SHP77 (cell line): ENCODE measurements around the gene SLC25A53.

ENCODE experiments used
- DNase-seq, 2 experiments: peaks; one replicate each; lab custom pipeline; 2025; lab: John Stamatoyannopoulos, UW

The SLC25A53 gene, protein sequence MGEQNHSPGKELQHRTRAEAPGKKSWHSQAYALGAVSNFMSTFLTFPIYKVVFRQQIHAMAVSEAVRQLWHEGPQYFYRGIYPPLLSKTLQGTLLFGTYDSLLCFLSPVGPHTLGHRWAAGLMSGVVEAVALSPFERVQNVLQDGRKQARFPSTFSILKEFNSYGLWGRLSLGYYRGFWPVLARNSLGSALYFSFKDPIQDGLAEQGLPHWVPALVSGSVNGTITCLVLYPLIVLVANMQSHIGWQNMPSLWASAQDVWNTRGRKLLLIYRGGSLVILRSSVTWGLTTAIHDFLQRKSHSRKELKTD

DNA sequence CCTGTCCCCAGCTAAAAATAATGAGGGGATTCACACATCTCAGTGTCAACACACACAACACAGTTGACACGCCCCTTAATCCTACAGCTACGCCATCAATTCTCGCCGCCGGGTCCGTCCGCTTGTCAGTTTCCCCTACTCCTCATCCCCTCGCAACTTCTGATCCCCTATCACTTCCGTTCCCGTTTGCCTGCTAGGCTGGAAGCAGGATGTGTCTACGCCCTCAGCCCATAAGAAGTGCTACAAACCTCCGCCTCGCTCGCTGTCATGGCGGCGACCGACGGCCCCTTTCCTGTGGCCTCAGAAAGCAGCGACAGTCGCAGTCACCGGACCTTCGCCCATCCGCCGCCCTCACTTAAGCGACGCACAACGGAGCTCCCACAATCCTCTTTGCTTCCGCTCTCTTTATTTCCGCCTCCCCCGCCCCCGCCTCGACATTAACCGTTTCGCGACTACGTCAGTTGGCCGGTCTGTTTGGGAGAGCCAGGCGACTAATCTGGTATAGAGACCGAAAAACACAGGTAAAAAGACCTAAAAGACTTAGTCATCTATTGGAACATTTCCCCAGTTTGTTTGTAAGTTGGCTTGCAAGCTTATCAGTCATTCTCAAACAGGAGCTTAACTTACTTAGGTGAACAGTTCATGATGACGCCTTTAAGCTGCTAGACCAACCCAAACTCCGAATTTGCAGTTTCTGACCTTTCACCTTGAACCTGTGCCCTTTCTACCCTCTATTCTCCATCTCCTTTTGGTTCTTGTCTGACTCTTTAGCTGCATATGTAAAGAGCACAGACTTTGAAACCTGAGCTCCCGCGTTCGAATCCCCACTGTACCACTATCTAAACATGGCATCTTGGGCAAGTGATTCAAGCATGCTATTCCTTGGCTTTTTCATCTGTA, at the start of gene SLC25A53:
TSS of gene SLC25A53 (minus strand) at position 380 of the 900 bp plus-strand sequence. CDS start 51,752 bp downstream, outside the sequence.
- DNase-seq: peak; percentile 84 to 89

DNA sequence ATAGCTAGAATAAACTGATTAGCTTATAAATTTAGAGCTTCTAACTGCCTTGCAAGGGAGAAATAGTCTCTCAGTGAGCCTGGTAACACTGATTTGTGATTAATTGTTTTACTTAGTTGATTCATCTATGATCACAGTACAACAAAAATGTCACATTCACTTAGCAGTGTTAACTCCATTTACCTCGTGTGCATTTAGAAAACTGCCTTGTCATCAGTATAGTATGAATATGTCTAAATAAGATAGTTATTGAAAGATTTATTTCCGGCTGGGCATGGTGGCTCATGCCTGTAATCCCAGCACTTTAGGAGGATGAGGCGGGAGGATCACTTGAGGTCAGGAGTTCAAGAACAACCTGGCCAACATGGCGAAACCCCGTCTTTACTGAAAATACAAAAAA, 48.7 kb upstream of the SLC25A53 start:
- no peak for DNase-seq

- no peak for DNase-seq
Measured at GRCh38 chrX:104195489-104196084, 38.8 kb upstream of the SLC25A53 start.

DNA sequence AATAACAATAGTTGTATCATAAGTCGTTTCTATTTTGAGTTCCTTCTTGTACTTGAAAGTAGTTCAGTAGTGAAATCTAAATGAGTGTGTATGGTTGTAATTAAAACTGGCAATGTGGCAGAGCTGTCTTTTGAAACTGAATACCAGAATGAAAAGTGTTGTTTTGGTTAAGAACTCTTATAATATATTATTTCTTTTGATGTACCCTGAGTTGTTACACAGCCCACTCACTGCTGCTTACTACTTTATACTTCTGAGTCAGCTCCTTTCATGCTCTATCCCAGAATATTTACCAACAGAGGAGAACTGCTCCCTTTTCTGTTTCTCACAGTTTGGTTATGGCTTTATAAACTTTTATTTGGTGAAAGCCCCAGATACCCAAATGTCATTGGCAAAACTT, 38.2 kb upstream of the SLC25A53 start:
- DNase-seq: no peak

DNA sequence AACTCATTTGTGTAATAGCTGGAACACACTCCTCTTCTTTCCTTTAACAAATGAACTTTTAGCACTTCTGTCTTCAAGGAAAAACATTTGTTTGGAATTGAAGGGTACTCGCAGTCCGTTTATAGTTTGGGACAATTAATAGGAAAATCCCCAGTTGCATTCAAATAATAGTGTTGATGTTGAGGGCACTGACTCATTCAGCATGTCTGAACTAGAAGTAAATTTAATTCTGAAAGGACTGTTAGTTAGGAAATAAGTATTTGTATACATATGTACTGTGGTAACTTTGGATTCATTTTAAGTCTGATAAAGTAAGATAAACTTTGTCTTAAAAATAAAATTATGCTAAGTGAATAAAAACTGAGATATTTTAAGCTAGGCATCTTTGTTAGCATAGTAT, 36.7 kb upstream of the SLC25A53 start:
- no peak for DNase-seq

DNA sequence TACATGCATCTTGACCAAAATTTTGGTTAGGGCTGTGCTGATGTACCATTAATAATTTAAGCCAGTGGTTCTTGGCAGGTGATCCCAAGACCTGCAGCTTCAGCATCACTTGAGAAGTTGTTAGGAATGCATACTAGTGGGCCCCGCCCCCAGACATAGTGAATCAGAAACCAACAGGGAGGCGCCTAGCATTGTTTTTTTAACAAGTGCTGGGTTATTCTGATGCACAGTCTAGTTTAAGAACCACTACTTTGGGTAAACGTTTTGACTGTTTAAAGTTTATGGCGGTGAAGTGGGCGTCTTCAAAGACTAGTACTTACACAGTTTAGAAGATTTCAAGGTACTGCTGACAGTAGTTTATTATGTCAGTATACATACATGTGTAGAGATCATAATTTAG, 33.0 kb upstream of the SLC25A53 start:
- DNase-seq: no peak

DNA sequence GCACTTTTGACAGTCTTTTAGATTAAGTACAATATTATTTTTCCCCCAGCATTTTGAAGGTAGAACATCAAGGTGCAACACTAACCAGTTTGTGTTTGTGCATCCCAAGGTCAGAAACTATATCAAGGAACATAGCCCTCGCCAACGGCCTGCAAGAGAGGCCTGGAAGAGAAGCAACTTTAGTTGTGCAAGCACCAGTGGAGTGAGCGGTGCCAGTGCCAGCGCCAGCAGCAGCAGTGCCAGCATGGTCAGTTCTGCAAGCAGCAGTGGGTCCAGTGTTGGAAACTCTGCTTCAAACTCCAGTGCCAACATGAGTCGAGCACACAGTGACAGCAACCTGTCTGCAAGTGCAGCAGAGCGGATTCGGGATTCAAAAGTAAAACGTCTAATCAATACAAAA, 31.1 kb upstream of the SLC25A53 start:
- no peak for DNase-seq

- DNase-seq: no peak
Measured at GRCh38 chrX:104183685-104184084, 26.9 kb upstream of the SLC25A53 start.

DNA sequence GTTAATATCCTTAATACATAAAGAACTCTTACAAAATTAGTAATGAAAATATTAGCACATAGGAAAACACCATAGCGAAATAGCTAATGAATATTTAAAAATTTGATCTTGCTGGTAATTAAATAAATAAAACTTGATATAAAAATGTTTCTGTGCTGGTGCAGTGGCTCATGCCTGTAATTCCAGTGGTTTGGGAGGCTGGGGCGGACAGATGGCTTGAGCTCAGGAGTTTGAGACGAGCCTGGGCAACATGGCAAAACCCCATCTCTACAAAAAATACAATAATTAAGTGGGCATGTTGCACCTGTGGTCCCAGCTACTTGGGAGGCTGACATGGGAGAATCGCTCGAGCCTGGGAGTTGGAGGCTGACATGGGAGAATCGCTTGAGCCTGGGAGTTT, 17.0 kb upstream of the SLC25A53 start:
- DNase-seq: no peak

DNA sequence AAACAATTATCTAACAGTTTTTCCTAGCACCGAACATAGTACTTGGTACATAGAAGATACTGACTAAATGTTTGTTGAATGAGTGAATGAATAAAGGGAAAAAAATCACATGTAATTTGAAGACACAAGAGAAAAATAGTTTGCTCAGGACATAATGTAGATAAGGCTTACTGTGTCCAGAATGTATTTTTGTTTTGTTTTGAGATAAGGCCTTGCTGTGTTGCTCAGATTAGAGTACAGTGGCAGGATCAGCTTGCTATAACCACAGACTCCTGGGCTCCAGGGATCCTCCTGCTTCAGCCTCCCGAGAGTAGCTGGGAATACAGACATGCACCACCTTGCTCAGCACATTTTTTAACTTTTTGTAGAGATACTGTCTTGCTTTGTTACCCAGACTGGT, 16.0 kb upstream of the SLC25A53 start:
- DNase-seq: no peak

GRCh38 chrX:104172121-104172520, 15.3 kb upstream of the SLC25A53 start:
- no peak for DNase-seq

GRCh38 chrX:104168127-104168526, 11.3 kb upstream of the SLC25A53 start:
- DNase-seq: no peak

GRCh38 chrX:104166735-104167436, 10.1 kb upstream of the SLC25A53 start:
- no peak for DNase-seq

GRCh38 chrX:104165894-104166734, 9.3 kb upstream of the SLC25A53 start, which contains the start of gene FAM199X:
Gene FAM199X (plus strand): TSS chrX:104166453. CDS start chrX:104166786, 333 bp downstream.
- DNase-seq: peak; percentile 74 to 81

DNA sequence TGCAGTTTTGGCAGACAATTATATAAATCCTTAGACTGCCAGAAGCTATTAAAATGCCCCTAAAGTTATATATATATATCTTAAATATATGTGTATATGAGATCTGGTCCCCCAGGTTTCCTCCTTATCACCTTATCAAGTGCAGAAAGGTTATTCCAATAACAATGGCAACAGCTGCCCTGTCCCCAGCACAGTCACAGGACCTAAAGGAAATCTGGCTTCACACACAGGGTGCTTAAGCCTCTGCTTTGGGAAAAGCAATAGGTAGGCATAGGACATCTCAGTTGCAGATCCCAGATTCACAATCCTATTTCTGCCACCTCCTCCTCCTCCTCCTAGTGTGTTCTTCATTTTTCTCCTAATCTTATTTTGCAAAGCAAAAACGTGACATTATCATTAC, 5.8 kb downstream of the SLC25A53 start:
- no peak for DNase-seq

DNA sequence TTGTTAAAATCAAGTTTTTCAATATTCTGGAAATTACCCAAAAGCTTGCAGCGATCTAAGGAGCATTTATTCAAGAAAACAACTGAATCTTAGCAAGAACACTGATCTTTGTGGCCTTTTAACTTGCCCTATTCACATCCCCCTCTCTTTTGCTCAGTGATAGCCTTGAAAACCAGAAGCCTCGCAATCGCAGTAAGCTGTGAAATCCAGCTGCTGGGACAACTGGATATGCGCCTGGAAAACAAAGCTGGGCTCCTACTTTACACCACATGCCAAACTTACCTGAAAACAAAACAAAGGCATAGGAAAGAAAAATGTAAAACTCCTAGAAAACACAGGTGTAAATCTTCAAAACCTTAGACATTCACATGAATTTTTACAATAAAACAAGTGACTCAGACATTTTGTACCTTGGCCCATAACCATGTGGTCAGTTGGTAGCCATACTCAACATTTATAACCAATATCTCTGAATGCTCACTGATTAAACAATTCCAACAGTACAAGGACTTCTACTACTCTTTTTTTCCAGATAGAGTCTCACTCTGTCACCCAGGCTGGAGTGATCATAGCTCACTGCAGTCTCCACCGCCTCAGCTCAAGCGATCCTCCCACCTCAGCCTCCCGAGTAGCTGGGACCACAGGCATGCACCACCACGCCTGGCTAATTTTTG, 15.6 kb downstream of the SLC25A53 start:
- no peak for DNase-seq

- DNase-seq: no peak
Measured at GRCh38 chrX:104137496-104137895, 19.3 kb downstream of the SLC25A53 start.

DNA sequence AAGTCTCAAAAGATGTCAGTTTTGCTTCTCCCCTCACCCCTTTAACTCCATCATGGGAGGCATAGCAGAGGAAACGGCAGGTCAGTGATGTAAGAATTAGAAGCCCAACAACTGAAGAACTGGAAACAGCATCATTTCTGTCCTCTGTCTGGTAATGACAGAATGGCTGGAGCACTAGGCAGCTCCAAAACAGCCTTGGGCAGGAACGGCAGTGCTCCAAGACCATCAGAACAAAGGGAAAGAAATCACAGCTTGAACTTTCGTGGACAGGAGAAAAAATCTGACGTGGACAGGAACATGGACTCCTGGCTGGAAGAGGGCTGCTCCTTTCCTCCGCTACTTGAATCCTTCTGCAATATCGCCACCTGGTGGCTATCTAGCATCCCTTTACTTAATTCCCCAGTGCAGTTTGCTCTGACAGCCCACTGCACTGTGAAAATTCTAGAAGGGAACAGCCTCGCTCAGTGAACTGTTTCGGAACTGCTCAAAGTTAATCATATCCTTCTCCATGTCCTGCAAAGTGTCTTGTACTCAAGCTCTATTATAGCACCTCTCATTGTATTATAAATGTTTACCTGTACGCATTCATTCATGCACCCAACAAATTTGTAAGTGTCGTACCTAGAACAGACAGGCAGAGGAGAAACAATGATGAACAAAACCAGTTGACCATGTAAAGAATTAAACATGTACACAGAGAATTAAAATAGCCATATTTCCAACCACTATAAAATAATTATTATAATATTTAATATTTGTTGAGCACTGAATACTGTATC, 20.4 kb downstream of the SLC25A53 start:
- peak; percentile 51 to 54 for DNase-seq

GRCh38 chrX:104135677-104136076, 21.1 kb downstream of the SLC25A53 start:
- DNase-seq: no peak
